ENCODE results near the gene SCAMP2.

Gene SCAMP2

DNA sequence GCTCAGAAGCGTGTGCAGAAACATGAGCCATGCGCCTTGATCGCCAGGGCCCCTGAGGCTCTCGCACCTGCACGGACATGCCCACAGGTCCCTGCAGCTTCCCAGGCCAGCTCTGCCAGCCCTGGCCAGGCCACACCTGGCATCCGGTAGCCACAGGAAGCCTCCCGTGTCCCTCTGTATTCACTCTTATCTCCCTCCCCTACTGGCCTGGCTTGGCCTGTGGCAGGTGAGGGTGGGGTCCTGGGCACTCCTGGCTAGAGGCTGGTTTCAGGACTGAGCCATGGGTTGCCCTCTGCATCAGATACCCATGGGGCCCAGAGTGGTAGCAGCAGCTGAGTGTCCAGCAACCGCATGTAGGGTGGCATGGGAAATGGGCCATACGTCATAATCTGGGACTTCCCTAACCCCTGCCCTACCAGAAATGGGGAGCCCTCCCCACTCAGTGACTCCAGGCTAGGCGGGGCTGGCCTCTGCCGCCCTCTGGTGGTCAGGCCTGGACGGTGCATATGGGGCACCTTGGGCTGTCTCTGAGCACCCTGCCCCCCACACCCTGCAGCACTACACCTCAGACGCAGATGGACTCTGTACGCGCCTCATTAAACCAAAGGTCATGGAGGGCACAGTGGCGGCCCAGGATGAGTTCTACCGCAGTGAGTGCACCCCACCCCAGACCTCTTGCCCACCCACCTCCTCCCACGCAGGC, 73.2 kb downstream of the SCAMP2 start:
- peak; percentile 88 for DNase-seq

DNA sequence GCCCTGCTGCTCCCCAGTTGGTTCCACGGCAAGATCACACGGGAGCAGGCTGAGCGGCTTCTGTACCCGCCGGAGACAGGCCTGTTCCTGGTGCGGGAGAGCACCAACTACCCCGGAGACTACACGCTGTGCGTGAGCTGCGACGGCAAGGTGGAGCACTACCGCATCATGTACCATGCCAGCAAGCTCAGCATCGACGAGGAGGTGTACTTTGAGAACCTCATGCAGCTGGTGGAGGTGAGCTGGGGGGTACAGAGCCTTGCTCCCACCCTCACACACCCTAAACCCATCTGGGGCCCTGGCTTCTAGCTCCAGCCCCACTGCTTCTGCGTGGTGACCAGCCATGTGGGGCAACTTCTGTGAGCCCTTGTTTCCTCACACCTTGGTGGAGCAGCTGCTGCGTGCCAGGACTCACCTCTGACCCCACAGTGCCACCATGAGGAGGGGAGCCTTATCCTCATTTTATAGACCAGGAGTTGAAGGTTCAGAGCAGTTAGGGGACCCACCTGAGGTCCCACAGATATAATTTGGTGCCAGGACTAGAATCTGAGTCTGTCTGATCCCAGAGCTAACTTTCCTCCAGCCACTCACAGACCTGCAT, 73.8 kb downstream of the SCAMP2 start:
- Histone ChIP-seq H3K79me2 (ENCODE audit: low read length) (peaks cover 72% of the 10 kb centered on the region), H3K4me2 (ENCODE audit: low read depth, low read length) (peak overlapping the region; percentile 45; the same call in 1 of the 2 replicates), H3K27me3 (replicated peaks; ENCODE audit: insufficient read depth, low read length) (no peaks in the 10 kb centered on the region), H3K36me3 (replicated peaks; ENCODE audit: insufficient read depth, low read length) (peaks cover 21% of the 10 kb centered on the region), H3K27ac (ENCODE audit: low read length) (peak overlapping the region; percentile 82), H3K4me1 (ENCODE audit: low read length) (peaks cover 30% of the 10 kb centered on the region), H3K9me2 (replicated peaks; ENCODE audit: insufficient read depth, low read length) (no peaks in the 10 kb centered on the region), H3K4me3 (ENCODE audit: low read length) (no peak overlapping the region), H3K9me3 (replicated peaks; ENCODE audit: insufficient read depth, low read length) (no peaks in the 10 kb centered on the region), H3F3A (ENCODE audit: insufficient read depth, low read length) (peaks cover 47% of the 10 kb centered on the region), H4K20me1 (ENCODE audit: insufficient read depth, low read length) (peaks cover 28% of the 10 kb centered on the region; the same call in 1 of the 2 replicates), H2AFZ (ENCODE audit: low read length) (no peak overlapping the region), H3K9ac (ENCODE audit: low read length) (peak overlapping the region; percentile 10; the same call in 1 of the 2 replicates)
- TF ChIP-seq, protein P1, sequence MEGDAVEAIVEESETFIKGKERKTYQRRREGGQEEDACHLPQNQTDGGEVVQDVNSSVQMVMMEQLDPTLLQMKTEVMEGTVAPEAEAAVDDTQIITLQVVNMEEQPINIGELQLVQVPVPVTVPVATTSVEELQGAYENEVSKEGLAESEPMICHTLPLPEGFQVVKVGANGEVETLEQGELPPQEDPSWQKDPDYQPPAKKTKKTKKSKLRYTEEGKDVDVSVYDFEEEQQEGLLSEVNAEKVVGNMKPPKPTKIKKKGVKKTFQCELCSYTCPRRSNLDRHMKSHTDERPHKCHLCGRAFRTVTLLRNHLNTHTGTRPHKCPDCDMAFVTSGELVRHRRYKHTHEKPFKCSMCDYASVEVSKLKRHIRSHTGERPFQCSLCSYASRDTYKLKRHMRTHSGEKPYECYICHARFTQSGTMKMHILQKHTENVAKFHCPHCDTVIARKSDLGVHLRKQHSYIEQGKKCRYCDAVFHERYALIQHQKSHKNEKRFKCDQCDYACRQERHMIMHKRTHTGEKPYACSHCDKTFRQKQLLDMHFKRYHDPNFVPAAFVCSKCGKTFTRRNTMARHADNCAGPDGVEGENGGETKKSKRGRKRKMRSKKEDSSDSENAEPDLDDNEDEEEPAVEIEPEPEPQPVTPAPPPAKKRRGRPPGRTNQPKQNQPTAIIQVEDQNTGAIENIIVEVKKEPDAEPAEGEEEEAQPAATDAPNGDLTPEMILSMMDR (IDR thresholded peaks at IDR 0.05; ENCODE audit: low read length), result peak; percentile 30
- TF ChIP-seq EZH2phosphoT487 (IDR thresholded peaks at IDR 0.05; ENCODE audit: low read length), result no peak
- no peak for TF ChIP-seq EZH2 (optimal IDR thresholded peaks at IDR 0.05; ENCODE audit: low read depth, low read length)
- DNase-seq, result peak; percentile 47

More for the DNA sequence above, 73.2 kb downstream of the SCAMP2 start:
- no peak overlapping the region for H3K4me3 ChIP-seq (ENCODE audit: low read length)
- H3K4me1 ChIP-seq (ENCODE audit: low read length), result peaks cover 30% of the 10 kb centered on the region
- H2AFZ ChIP-seq (ENCODE audit: low read length), result no peak overlapping the region
- H3K9me2 ChIP-seq (replicated peaks; ENCODE audit: insufficient read depth, low read length), result no peaks in the 10 kb centered on the region
- H3K27me3 ChIP-seq (replicated peaks; ENCODE audit: insufficient read depth, low read length), result no peaks in the 10 kb centered on the region
- peak overlapping the region; percentile 10; the same call in 1 of the 2 replicates for H3K9ac ChIP-seq (ENCODE audit: low read length)
- H3K36me3 ChIP-seq (replicated peaks; ENCODE audit: insufficient read depth, low read length), result peaks cover 21% of the 10 kb centered on the region
- H3K4me2 ChIP-seq (ENCODE audit: low read depth, low read length), result peak overlapping the region; percentile 45
- peaks cover 65% of the 10 kb centered on the region for H3K79me2 ChIP-seq (ENCODE audit: low read length)
- TF ChIP-seq EZH2 (optimal IDR thresholded peaks at IDR 0.05; ENCODE audit: low read depth, low read length), result no peak
- TF ChIP-seq EZH2phosphoT487 (IDR thresholded peaks at IDR 0.05; ENCODE audit: low read length), result no peak
- TF ChIP-seq, protein P1 (IDR thresholded peaks at IDR 0.05; ENCODE audit: low read length), result peak; percentile 97
- peak overlapping the region; percentile 82 for H3K27ac ChIP-seq (ENCODE audit: low read length)
- peaks cover 47% of the 10 kb centered on the region for H3F3A ChIP-seq (ENCODE audit: insufficient read depth, low read length)
- no peaks in the 10 kb centered on the region for H3K9me3 ChIP-seq (replicated peaks; ENCODE audit: insufficient read depth, low read length)
- peaks cover 23% of the 10 kb centered on the region; the same call in 1 of the 2 replicates for H4K20me1 ChIP-seq (ENCODE audit: insufficient read depth, low read length)

DNA sequence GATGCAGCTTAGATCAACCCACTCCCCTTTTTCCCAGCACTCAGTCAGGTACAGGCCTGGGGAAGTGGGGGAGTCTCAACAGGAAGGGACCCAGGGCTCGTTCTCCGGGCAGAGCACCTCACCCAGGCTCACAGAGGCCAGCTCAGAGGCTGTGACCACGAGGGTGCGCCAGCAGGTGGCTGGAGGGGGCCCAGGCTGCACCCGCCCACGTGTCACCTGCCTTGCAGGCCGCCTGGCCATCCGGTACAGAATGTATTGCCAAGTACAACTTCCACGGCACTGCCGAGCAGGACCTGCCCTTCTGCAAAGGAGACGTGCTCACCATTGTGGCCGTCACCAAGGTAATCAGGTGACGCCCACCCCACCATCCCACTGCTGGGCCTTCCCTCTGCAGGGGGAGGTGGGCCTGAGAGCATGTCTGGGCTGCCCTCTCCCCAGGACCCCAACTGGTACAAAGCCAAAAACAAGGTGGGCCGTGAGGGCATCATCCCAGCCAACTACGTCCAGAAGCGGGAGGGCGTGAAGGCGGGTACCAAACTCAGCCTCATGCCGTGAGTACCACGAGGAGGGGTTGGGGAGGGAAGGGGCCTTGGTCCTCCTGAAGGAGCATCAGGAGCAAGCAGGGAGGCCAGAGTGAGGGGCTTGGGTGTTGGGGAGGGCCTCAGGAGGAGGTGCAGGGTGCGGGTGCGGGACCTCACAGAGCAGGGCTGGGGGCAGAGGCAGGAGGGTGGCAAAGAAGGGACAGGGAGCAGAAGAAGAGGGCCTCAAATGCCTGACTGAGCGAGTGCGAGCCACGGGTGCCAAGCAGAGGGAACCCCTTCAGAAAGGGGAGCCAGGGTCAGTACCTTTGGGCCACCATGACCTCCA, 74.5 kb downstream of the SCAMP2 start:
- H3K27me3 ChIP-seq (replicated peaks; ENCODE audit: insufficient read depth, low read length), result no peaks in the 10 kb centered on the region
- no peak overlapping the region for H3K9ac ChIP-seq (ENCODE audit: low read length)
- DNase-seq, result no peak
- no peak overlapping the region for H2AFZ ChIP-seq (ENCODE audit: low read length)
- peaks cover 28% of the 10 kb centered on the region; the same call in 1 of the 2 replicates for H4K20me1 ChIP-seq (ENCODE audit: insufficient read depth, low read length)
- H3K4me2 ChIP-seq (ENCODE audit: low read depth, low read length), result no peak overlapping the region
- peak overlapping the region; percentile 82; the same call in 1 of the 2 replicates for H3K27ac ChIP-seq (ENCODE audit: low read length)
- TF ChIP-seq EZH2 (optimal IDR thresholded peaks at IDR 0.05; ENCODE audit: low read depth, low read length), result no peak
- TF ChIP-seq EZH2phosphoT487 (IDR thresholded peaks at IDR 0.05; ENCODE audit: low read length), result no peak
- TF ChIP-seq, protein P1 (IDR thresholded peaks at IDR 0.05; ENCODE audit: low read length), result no peak
- no peaks in the 10 kb centered on the region for H3K9me2 ChIP-seq (replicated peaks; ENCODE audit: insufficient read depth, low read length)
- peaks cover 47% of the 10 kb centered on the region for H3F3A ChIP-seq (ENCODE audit: insufficient read depth, low read length)
- no peak overlapping the region for H3K4me3 ChIP-seq (ENCODE audit: low read length)
- H3K79me2 ChIP-seq (ENCODE audit: low read length), result peaks cover 79% of the 10 kb centered on the region
- H3K36me3 ChIP-seq (replicated peaks; ENCODE audit: insufficient read depth, low read length), result peaks cover 21% of the 10 kb centered on the region
- H3K4me1 ChIP-seq (ENCODE audit: low read length), result peaks cover 30% of the 10 kb centered on the region
- no peaks in the 10 kb centered on the region for H3K9me3 ChIP-seq (replicated peaks; ENCODE audit: insufficient read depth, low read length)

All from MM.1S (cell line).